Measurements from ENCODE around the gene SSR4.

The SSR4 gene

GRCh38 chrX:153769158-153769864 is 25.2 kb upstream of the SSR4 start:
- DNase-seq (ENCODE audit: low read depth, low spot score) = no peak

GRCh38 chrX:153769865-153770600 is 24.4 kb upstream of the SSR4 start:
- DNase-seq (ENCODE audit: low read depth, low spot score) = no peak

GRCh38 chrX:153770601-153771414 is 23.7 kb upstream of the SSR4 start:
- DNase-seq (ENCODE audit: low read depth, low spot score) = no peak

GRCh38 chrX:153771415-153772315 is 22.8 kb upstream of the SSR4 start:
- DNase-seq (ENCODE audit: low read depth, low spot score) = no peak

GRCh38 chrX:153772316-153773217 is 21.9 kb upstream of the SSR4 start:
- no peak for DNase-seq (ENCODE audit: low read depth, low spot score)

GRCh38 chrX:153773218-153773611 is 21.3 kb upstream of the SSR4 start:
- no peak for DNase-seq (ENCODE audit: low read depth, low spot score)

- DNase-seq (ENCODE audit: low read depth, low spot score) = no peak
Measured at GRCh38 chrX:153773741-153774575, 20.5 kb upstream of the SSR4 start.

GRCh38 chrX:153774576-153775292 is 19.7 kb upstream of the SSR4 start:
- no peak for DNase-seq (ENCODE audit: low read depth, low spot score)

- no peak for DNase-seq (ENCODE audit: low read depth, low spot score)
Measured at GRCh38 chrX:153775293-153776119, 19.0 kb upstream of the SSR4 start.

GRCh38 chrX:153776120-153776599 is 18.3 kb upstream of the SSR4 start:
- no peak for DNase-seq (ENCODE audit: low read depth, low spot score)

GRCh38 chrX:153776611-153777045 is 17.8 kb upstream of the SSR4 start:
- no peak for DNase-seq (ENCODE audit: low read depth, low spot score)

- DNase-seq (ENCODE audit: low read depth, low spot score) = no peak
Measured at GRCh38 chrX:153777261-153778090, 17.0 kb upstream of the SSR4 start.

- no peak for DNase-seq (ENCODE audit: low read depth, low spot score)
Measured at GRCh38 chrX:153778181-153778580, 16.3 kb upstream of the SSR4 start.

GRCh38 chrX:153778684-153779101 is 15.8 kb upstream of the SSR4 start:
- DNase-seq (ENCODE audit: low read depth, low spot score) = no peak

GRCh38 chrX:153779891-153780677 is 14.4 kb upstream of the SSR4 start:
- no peak for DNase-seq (ENCODE audit: low read depth, low spot score)

Measured in ELF-1 (cell line).